TTC549 (cell line): ENCODE measurements around the gene ZNF423.

Experiments used
- FAIRE-seq: peaks from 2 replicates; lab custom pipeline; 2012; peaks lifted over from hg19 to GRCh38; lab: Jason Lieb, UNC

The ZNF423 gene

GRCh38 chr16:49782405-49782804, 73.5 kb downstream of the ZNF423 start:
- no peak for FAIRE-seq

GRCh38 chr16:49781401-49781800, 74.5 kb downstream of the ZNF423 start:
- no peak for FAIRE-seq

- no peak for FAIRE-seq
These were observed 75.5 kb downstream of the ZNF423 start for GRCh38 chr16:49780433-49780832.

- no peak for FAIRE-seq
These were observed 75.9 kb downstream of the ZNF423 start for GRCh38 chr16:49779979-49780378.

- FAIRE-seq = no peak
These were observed 77.5 kb downstream of the ZNF423 start for GRCh38 chr16:49778202-49778930.

GRCh38 chr16:49776734-49777133, 79.2 kb downstream of the ZNF423 start:
- FAIRE-seq = no peak

GRCh38 chr16:49776085-49776595, 79.8 kb downstream of the ZNF423 start:
- no peak for FAIRE-seq

GRCh38 chr16:49775581-49775980, 80.3 kb downstream of the ZNF423 start:
- no peak for FAIRE-seq

GRCh38 chr16:49775018-49775417, 80.9 kb downstream of the ZNF423 start:
- FAIRE-seq = no peak

- FAIRE-seq = no peak
These were observed 82.1 kb downstream of the ZNF423 start for GRCh38 chr16:49773534-49774475.

- FAIRE-seq = no peak
These were observed 87.9 kb downstream of the ZNF423 start for GRCh38 chr16:49767998-49768397.

GRCh38 chr16:49767414-49767813, 88.5 kb downstream of the ZNF423 start:
- no peak for FAIRE-seq

- no peak for FAIRE-seq
These were observed 89.7 kb downstream of the ZNF423 start for GRCh38 chr16:49766225-49766624.

GRCh38 chr16:49763826-49764225, 92.1 kb downstream of the ZNF423 start:
- no peak for FAIRE-seq

- FAIRE-seq = no peak
These were observed 95.1 kb downstream of the ZNF423 start for GRCh38 chr16:49760815-49761214.

GRCh38 chr16:49757559-49758069, 98.3 kb downstream of the ZNF423 start:
- no peak for FAIRE-seq

GRCh38 chr16:49756775-49757558, 98.9 kb downstream of the ZNF423 start:
- FAIRE-seq = no peak

- FAIRE-seq = no peak
These were observed 100.0 kb downstream of the ZNF423 start for GRCh38 chr16:49755716-49756505.

- no peak for FAIRE-seq
These were observed 100.6 kb downstream of the ZNF423 start for GRCh38 chr16:49755313-49755620.

GRCh38 chr16:49754495-49755312, 101.2 kb downstream of the ZNF423 start:
- no peak for FAIRE-seq
